A549 (cell line): ENCODE data around the gene KIF21B. TPM values are rescaled to one million over a fixed set of nuclear protein-coding genes. Genes with fewer than 3 reads are reported as not detected.

ENCODE experiments used
- ATAC-seq, 2 experiments: fragments of 200-7000 bp in 1 of 2; fragments of >200 bp in 1 of 2; cut with Nextera tagmentation in 1 of 2; cut with Tn5 transposase in 1 of 2; 3 replicates each; pipeline versions ENCODE4 v1.8.0 to v1.9.1; 2018 to 2020; ENCODE audit warnings: mild to moderate bottlenecking in 1 of 2, moderate library complexity in 1 of 2
- CTCF ChIA-PET: fragments of 300-600 bp; sonication (Branson Sonifier 250); formaldehyde crosslinking; extraction: SDS; loops from one replicate; lab custom pipeline; 2021; ENCODE audit warnings: antibody characterized with exemption, inconsistent platforms; lab: Yijun Ruan, JAX
- POLR2A ChIA-PET: fragments of 350-600 bp; formaldehyde crosslinking; extraction: SDS; loops from one replicate; lab custom pipeline; 2021; ENCODE audit warnings: antibody characterized with exemption, inconsistent platforms; lab: Yijun Ruan, JAX
- DNase-seq, 2 experiments: peaks; one replicate each; pipeline versions ENCODE4 v3.0.0 to v3.0.0-alpha.2; 2011 to 2016; ENCODE audit warnings: low read depth in 1 of 2, low spot score in 1 of 2
- FAIRE-seq: peaks from 2 replicates; lab custom pipeline; 2011; peaks lifted over from hg19 to GRCh38; lab: Jason Lieb, UNC
- H3K27ac ChIP-seq, 2 experiments: fragments of >200 bp; sonication (Bioruptor Twin); formaldehyde crosslinking; 3 replicates each; pipeline ENCODE4 v1.5.1; 2016 to 2017
- H3K4me1 ChIP-seq: fragments of >200 bp; sonication (Bioruptor Twin); formaldehyde crosslinking; 3 replicates; pipeline ENCODE4 v1.6.1; 2016
- H3K4me2 ChIP-seq: fragments of >200 bp; sonication (Bioruptor Twin); formaldehyde crosslinking; 3 replicates; pipeline ENCODE4 v1.6.1; 2016
- H3K4me3 ChIP-seq: fragments of >200 bp; sonication (Bioruptor Twin); formaldehyde crosslinking; 3 replicates; pipeline ENCODE4 v1.5.1; 2016
- H3K9me3 ChIP-seq: fragments of >200 bp; sonication (Bioruptor Twin); formaldehyde crosslinking; 3 replicates; pipeline ENCODE4 v1.6.1; 2016
- CBX2 ChIP-seq: fragments of 200-600 bp; sonication (generic); IDR thresholded peaks from 2 replicates; pipeline ENCODE4 v1.6.1; 2016; ENCODE audit warnings: low read depth, mild to moderate bottlenecking, borderline replicate concordance
- CBX8 ChIP-seq: fragments of 200-600 bp; sonication (generic); IDR thresholded peaks from 2 replicates; pipeline ENCODE4 v1.6.1; 2016
- CEBPB ChIP-seq, 2 experiments: fragments of >200 bp in 1 of 2; sonication (Bioruptor Twin) in 1 of 2; formaldehyde crosslinking in 1 of 2; IDR thresholded peaks; 2 replicates each; pipeline ENCODE4 v1.6.1; 2012 to 2016
- CHD2 ChIP-seq: fragments of 150-350 bp; IDR thresholded peaks from 2 replicates; pipeline ENCODE4 v1.6.1; 2014; ENCODE audit warnings: low read length; ENCODE audit not compliant: partially characterized antibody
- EHF ChIP-seq: fragments of 250-450 bp; sonication (Bioruptor Pico); IDR thresholded peaks from 2 replicates; pipeline ENCODE4 v1.5.0; 2020; ENCODE audit warnings: mild to moderate bottlenecking
- EHMT2 ChIP-seq: fragments of 200-600 bp; sonication (generic); IDR thresholded peaks from 2 replicates; pipeline ENCODE4 v1.6.1; 2016; ENCODE audit warnings: antibody characterized with exemption, low read depth, mild to moderate bottlenecking, moderate library complexity
- ESRRA ChIP-seq: fragments of 150-350 bp; IDR thresholded peaks from 2 replicates; pipeline ENCODE4 v1.6.1; 2014; ENCODE audit warnings: mild to moderate bottlenecking, low read length, borderline replicate concordance
- FOSB ChIP-seq: fragments of 250-450 bp; sonication (Bioruptor Pico); IDR thresholded peaks from 2 replicates; pipeline ENCODE4 v1.5.0; 2020; ENCODE audit warnings: mild to moderate bottlenecking, moderate library complexity
- FOXS1 ChIP-seq: fragments of 250-450 bp; sonication (Bioruptor Pico); IDR thresholded peaks from 2 replicates; pipeline ENCODE4 v1.5.0; 2020; ENCODE audit warnings: mild to moderate bottlenecking, moderate library complexity
- HDAC2 ChIP-seq: fragments of 200-600 bp; sonication (generic); IDR thresholded peaks from 2 replicates; pipeline ENCODE4 v1.6.1; 2016
- HEYL ChIP-seq: fragments of 250-450 bp; sonication (Bioruptor Pico); IDR thresholded peaks from 2 replicates; pipeline ENCODE4 v1.8.0; 2021; ENCODE audit warnings: mild to moderate bottlenecking, moderate library complexity
- HOXA7 ChIP-seq: fragments of 250-450 bp; sonication (Bioruptor Pico); IDR thresholded peaks from 2 replicates; pipeline ENCODE4 v1.5.0; 2020; ENCODE audit warnings: mild to moderate bottlenecking, moderate library complexity
- HOXB13 ChIP-seq: fragments of 250-450 bp; sonication (Bioruptor Pico); IDR thresholded peaks from 2 replicates; pipeline ENCODE4 v1.5.0; 2020; ENCODE audit warnings: low read depth, mild to moderate bottlenecking, moderate library complexity
- JUN ChIP-seq, 2 experiments: fragments of >200 bp; sonication (Bioruptor Twin); formaldehyde crosslinking; IDR thresholded peaks; 2 replicates in 1 of 2; 3 replicates in 1 of 2; pipeline ENCODE4 v1.6.1; 2016 to 2017
- KDM1A ChIP-seq: fragments of 200-600 bp; sonication (generic); IDR thresholded peaks from 2 replicates; pipeline ENCODE4 v1.6.1; 2016; ENCODE audit warnings: low read depth, mild to moderate bottlenecking
- KDM5A ChIP-seq: fragments of 200-600 bp; sonication (generic); IDR thresholded peaks from 2 replicates; pipeline ENCODE4 v1.6.1; 2016; ENCODE audit warnings: antibody characterized with exemption, mild to moderate bottlenecking
- MAFK ChIP-seq: fragments of 450-650 bp; IDR thresholded peaks from 2 replicates; pipeline ENCODE4 v1.6.1; 2014; ENCODE audit not compliant: partially characterized antibody
- MAZ ChIP-seq: fragments of 150-350 bp; IDR thresholded peaks from 2 replicates; pipeline ENCODE4 v1.6.1; 2014; ENCODE audit warnings: antibody characterized with exemption, low read depth, low read length, borderline replicate concordance
- NPAS2 ChIP-seq: fragments of 250-450 bp; sonication (Bioruptor Pico); IDR thresholded peaks from 2 replicates; pipeline ENCODE4 v1.8.0; 2022; ENCODE audit warnings: mild to moderate bottlenecking, moderate library complexity, borderline replicate concordance
- PHF8 ChIP-seq: fragments of 200-600 bp; sonication (generic); IDR thresholded peaks from 2 replicates; pipeline ENCODE4 v1.6.1; 2016; ENCODE audit warnings: low read depth, mild to moderate bottlenecking, antibody characterized with exemption, moderate library complexity, borderline replicate concordance
- SREBF2 ChIP-seq: fragments of 450-650 bp; IDR thresholded peaks from 2 replicates; pipeline ENCODE4 v1.6.1; 2014; ENCODE audit warnings: mild to moderate bottlenecking, moderate library complexity
- TP53 ChIP-seq: fragments of 250-450 bp; sonication (Bioruptor Pico); IDR thresholded peaks from 2 replicates; pipeline ENCODE4 v1.5.0; 2021; ENCODE audit warnings: mild to moderate bottlenecking, moderate library complexity
- ZFP36 ChIP-seq: fragments of 450-650 bp; IDR thresholded peaks from 2 replicates; pipeline ENCODE4 v1.6.1; 2014; ENCODE audit warnings: borderline replicate concordance; ENCODE audit not compliant: partially characterized antibody
- WGBS: methylation state at CpG from one replicate; pipeline ENCODE4 v1.1.6; 2017; ENCODE audit errors: missing lambda C conversion rate; 5-methylcytosine and 5-hydroxymethylcytosine counted together
- polyA plus RNA-seq, 4 experiments: library from polyadenylated mRNA; depleted of rRNA in 3 of 4; stranded (reverse); fragments of >200 nt; fragmentation: RNase III in 1 of 4; extraction: RNeasy Plus Mini Kit Qiagen cat#74134 plus additional on column Dnase treatment in 1 of 4; gene quantifications; 2 replicates in 3 of 4; 3 replicates in 1 of 4; pipeline ENCODE4 v1.2.3, GENCODE V29; 2011 to 2017
- TF ChIP-seq, protein P1 (sequence below): fragments of 250-450 bp; sonication (Bioruptor Pico); IDR thresholded peaks from 2 replicates; pipeline ENCODE4 v1.5.0; 2021; ENCODE audit warnings: mild to moderate bottlenecking, moderate library complexity, borderline replicate concordance
- TF ChIP-seq, protein P2 (sequence below): fragments of 150-350 bp; IDR thresholded peaks from 2 replicates; pipeline ENCODE4 v1.6.1; 2014; ENCODE audit warnings: low read depth, mild to moderate bottlenecking, low read length
- TF ChIP-seq, protein P3 (sequence below): IDR thresholded peaks from 2 replicates; pipeline ENCODE4 v1.6.1; 2012; ENCODE audit warnings: low read depth, borderline replicate concordance
- TF ChIP-seq, protein P4 (sequence below): IDR thresholded peaks from 2 replicates; pipeline ENCODE4 v1.6.1; 2012
- TF ChIP-seq, protein P5 (sequence below): fragments of 450-650 bp; IDR thresholded peaks from 2 replicates; pipeline ENCODE4 v1.6.1; 2014; ENCODE audit warnings: antibody characterized with exemption

The KIF21B gene
- polyA plus RNA-seq, 2 of the 4 experiments (the other 2 are of a cell fraction), result 1.4 to 3.8 TPM

DNA sequence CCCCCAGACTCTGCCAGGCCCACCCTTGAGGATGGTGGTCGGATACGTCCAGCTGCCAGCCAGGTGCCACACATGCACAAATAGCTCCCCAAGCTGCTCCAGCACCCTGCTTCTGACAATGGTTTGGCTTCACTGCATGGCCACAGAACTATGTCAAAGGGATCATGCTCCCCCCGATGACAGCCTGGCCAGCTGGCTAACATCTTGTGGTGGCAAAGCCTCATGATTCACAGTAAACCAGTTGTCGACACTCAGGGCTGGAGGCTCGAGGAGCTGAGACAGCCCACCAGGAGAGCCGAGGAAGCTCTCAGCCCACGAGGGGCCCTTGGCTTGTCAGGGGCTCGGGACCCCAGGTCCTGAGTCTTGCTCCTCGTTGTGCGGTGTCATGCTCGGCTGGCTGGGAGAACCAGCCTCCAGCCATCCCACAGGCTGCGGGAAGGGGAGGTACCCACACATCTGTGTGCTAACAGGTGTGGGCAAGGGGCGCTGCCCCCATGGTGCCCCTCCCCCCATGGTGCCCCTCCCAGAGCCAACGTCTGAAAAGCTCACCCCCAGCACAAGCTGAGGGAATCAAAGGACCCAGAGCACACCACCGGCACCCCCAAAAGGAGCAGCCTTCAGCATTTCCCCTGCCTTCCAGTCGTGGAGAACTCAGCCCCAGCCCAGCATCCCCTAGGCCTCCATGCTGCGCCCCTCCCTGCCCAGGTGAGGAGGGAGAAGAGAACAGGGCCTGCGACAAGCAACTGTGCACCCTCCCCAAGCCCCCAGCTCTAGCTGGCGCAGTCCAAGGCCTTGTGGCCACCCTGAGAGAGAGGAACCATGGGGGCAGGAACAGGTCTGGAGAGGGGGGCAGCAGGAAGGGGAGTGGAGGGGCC lies 41.2 kb downstream of the KIF21B start:
- CTCF ChIA-PET, result interaction anchor here (0.9 to 7.2 kb wide), 8 partner anchors 11 to 196 kb away, joined by 3 to 53 read pairs (median 4); no protein-coding TSS in a partner anchor
- FAIRE-seq, result no peak
- TF ChIP-seq NPAS2, result no peak
- no peak for TF ChIP-seq FOXS1 (CRISPR knock-in tag)
- no peak for TF ChIP-seq MAFK
- no peak for TF ChIP-seq CHD2
- no peak for TF ChIP-seq MAZ
- no peak for TF ChIP-seq CBX2
- no peak for TF ChIP-seq CEBPB (IDR thresholded peaks at IDR 0.05)
- no peak for TF ChIP-seq HOXB13 (CRISPR knock-in tag)
- no peak for TF ChIP-seq EHMT2
- TF ChIP-seq, protein P1, sequence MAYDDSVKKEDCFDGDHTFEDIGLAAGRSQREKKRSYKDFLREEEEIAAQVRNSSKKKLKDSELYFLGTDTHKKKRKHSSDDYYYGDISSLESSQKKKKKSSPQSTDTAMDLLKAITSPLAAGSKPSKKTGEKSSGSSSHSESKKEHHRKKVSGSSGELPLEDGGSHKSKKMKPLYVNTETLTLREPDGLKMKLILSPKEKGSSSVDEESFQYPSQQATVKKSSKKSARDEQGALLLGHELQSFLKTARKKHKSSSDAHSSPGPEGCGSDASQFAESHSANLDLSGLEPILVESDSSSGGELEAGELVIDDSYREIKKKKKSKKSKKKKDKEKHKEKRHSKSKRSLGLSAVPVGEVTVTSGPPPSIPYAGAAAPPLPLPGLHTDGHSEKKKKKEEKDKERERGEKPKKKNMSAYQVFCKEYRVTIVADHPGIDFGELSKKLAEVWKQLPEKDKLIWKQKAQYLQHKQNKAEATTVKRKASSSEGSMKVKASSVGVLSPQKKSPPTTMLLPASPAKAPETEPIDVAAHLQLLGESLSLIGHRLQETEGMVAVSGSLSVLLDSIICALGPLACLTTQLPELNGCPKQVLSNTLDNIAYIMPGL (CRISPR knock-in tag), result no peak
- TF ChIP-seq ESRRA, result no peak
- no peak for TF ChIP-seq HEYL (CRISPR knock-in tag)
- TF ChIP-seq, all 56 proteins: peak for 0
- Histone ChIP-seq H3K4me3 (no peak overlapping the region), H3K9me3 (no peaks in the 10 kb centered on the region), H3K4me2 (no peak overlapping the region), H3K27ac (no peak overlapping the region), H3K4me1 (no peaks in the 10 kb centered on the region)
- WGBS, result 83% methylated on average over 10 of the region's 19 CpGs
- POLR2A ChIA-PET, result no interaction called here
- DNase-seq (no peak), ATAC-seq (no peak)

DNA sequence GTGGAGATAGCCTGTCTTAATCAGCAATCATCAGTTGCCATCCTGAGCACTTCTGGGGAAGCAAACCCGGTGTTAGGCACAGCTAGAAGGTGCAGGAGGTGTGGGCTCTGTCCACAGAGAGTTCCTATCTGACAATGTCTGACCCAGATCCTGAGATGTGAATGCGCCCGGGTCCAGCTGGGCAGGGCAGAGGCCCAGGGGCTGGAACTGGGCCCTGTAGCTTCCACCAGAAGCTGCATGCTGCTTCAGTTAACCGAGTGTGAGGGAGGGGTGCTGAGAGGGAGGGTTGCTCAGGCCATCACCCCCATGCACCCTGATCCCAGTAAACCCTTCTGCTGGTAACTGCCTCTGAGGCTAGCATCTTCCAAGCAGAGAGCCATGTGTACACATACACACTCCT lies 42.2 kb downstream of the KIF21B start:
- CTCF ChIA-PET, result interaction anchor here (0.6 to 7.2 kb wide), 5 partner anchors 10 to 60 kb away, joined by 3 to 53 read pairs (median 3); no protein-coding TSS in a partner anchor
- H3K4me3 ChIP-seq, result no peak overlapping the region
- POLR2A ChIA-PET, result no interaction called here
- no peaks in the 10 kb centered on the region for H3K9me3 ChIP-seq
- FAIRE-seq, result no peak
- ATAC-seq, result no peak
- WGBS, result 39% methylated on average over 2 of the region's 4 CpGs
- no peak for DNase-seq
- H3K27ac ChIP-seq, result no peak overlapping the region
- no peak overlapping the region for H3K4me2 ChIP-seq
- no peaks in the 10 kb centered on the region for H3K4me1 ChIP-seq
- TF ChIP-seq MAZ (no peak), EHMT2 (no peak), HOXA7 (no peak), TP53 (CRISPR knock-in tag) (no peak), CBX8 (no peak), SREBF2 (no peak), HEYL (CRISPR knock-in tag) (no peak), JUN (IDR thresholded peaks at IDR 0.05) (no peak), FOSB (CRISPR knock-in tag) (no peak), KDM1A (no peak), PHF8 (no peak), HDAC2 (no peak), EHF (CRISPR knock-in tag) (no peak), ZFP36 (no peak), KDM5A (no peak)
- TF ChIP-seq, protein P2, sequence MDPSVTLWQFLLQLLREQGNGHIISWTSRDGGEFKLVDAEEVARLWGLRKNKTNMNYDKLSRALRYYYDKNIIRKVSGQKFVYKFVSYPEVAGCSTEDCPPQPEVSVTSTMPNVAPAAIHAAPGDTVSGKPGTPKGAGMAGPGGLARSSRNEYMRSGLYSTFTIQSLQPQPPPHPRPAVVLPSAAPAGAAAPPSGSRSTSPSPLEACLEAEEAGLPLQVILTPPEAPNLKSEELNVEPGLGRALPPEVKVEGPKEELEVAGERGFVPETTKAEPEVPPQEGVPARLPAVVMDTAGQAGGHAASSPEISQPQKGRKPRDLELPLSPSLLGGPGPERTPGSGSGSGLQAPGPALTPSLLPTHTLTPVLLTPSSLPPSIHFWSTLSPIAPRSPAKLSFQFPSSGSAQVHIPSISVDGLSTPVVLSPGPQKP, result no peak
- TF ChIP-seq, protein P3, sequence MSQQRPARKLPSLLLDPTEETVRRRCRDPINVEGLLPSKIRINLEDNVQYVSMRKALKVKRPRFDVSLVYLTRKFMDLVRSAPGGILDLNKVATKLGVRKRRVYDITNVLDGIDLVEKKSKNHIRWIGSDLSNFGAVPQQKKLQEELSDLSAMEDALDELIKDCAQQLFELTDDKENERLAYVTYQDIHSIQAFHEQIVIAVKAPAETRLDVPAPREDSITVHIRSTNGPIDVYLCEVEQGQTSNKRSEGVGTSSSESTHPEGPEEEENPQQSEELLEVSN, result no peak
- TF ChIP-seq, protein P4, sequence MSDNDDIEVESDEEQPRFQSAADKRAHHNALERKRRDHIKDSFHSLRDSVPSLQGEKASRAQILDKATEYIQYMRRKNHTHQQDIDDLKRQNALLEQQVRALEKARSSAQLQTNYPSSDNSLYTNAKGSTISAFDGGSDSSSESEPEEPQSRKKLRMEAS, result no peak
- TF ChIP-seq, protein P5, sequence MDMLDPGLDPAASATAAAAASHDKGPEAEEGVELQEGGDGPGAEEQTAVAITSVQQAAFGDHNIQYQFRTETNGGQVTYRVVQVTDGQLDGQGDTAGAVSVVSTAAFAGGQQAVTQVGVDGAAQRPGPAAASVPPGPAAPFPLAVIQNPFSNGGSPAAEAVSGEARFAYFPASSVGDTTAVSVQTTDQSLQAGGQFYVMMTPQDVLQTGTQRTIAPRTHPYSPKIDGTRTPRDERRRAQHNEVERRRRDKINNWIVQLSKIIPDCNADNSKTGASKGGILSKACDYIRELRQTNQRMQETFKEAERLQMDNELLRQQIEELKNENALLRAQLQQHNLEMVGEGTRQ, result no peak
